Astrocyte (in vitro differentiated cells and primary cell): ENCODE measurements around the gene HOMER3.

Experiments used
- CTCF ChIP-seq: IDR thresholded peaks from 2 replicates; pipeline ENCODE4 v1.5.1; 2011; ENCODE audit warnings: low read depth, mild to moderate bottlenecking, inconsistent platforms, low read length, moderate library complexity; ENCODE audit not compliant: insufficient read depth
- EZH2 ChIP-seq: IDR thresholded peaks from 2 replicates; pipeline ENCODE4 v1.6.1; 2012; ENCODE audit warnings: mild to moderate bottlenecking, low read length, inconsistent platforms; ENCODE audit not compliant: insufficient read depth

DNA sequence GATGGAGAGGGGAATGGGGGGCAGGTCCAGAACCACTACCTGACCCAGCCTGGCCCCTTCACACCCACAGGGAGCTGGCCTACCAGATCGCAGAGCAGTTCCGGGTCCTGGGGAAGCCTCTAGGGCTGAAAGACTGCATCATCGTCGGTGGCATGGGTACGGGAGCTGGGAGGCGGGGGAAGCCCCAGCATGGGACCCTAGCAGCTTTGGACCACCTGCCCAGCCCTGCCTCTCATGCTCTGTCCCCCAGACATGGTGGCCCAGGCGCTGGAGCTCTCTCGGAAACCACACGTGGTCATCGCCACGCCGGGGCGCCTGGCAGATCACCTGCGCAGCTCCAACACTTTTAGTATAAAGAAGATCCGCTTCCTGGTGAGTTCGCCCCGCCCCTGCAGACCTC is 19.4 kb downstream of the HOMER3 start:
- no peak for TF ChIP-seq EZH2
- TF ChIP-seq CTCF, result no peak
